ENCODE data around the gene REXO5. TPM values are rescaled to one million over a fixed set of nuclear protein-coding genes. Genes with fewer than 3 reads are reported as not detected.
A peak's percentile ranks its signal among the peaks of the same experiment; 100 is the strongest.
"Not testable (repeated sequence)": the region's sequence is repeated elsewhere in the genome, so short reads cannot be mapped to it uniquely, and the experiment has no call there.

The REXO5 gene
- total RNA-seq, 4 donors from 2014 or later = 3.5 to 9.1 (median 3.9) TPM

GRCh38 chr16:20763461-20764232, 42.7 kb upstream of the REXO5 start, which contains the start of gene ACSM3:
Gene ACSM3 (plus strand): TSS chr16:20764014. CDS start chr16:20770035, 6,021 bp downstream.
- 15% methylated on average over 10 of the region's 10 CpGs for WGBS
- Histone ChIP-seq H3K27me3 (no peaks in the 10 kb centered on the region), H3K4me1 (peaks cover 13% of the 10 kb centered on the region), H3K4me3 (peak within 1 kb of the TSS; percentile 45), H3K36me3 (no peaks in the 10 kb centered on the region), H3K27ac (peak within 1 kb of the TSS; percentile 68), H3K9me3 (no peaks in the 10 kb centered on the region)
- TF ChIP-seq CTCF (IDR thresholded peaks at IDR 0.05) (no peak), POLR2AphosphoS5 (IDR thresholded peaks at IDR 0.05) (no peak), EP300 (IDR thresholded peaks at IDR 0.05) (no peak), POLR2A (IDR thresholded peaks at IDR 0.05) (no peak)
- DNase-seq (ENCODE audit: low spot score in 2 of 2) = no peak

- peaks cover 13% of the 10 kb centered on the region for H3K4me1 ChIP-seq
- H3K27ac ChIP-seq; H3K36me3 ChIP-seq; H3K4me3 ChIP-seq; H3K9me3 ChIP-seq; DNase-seq (ENCODE audit: low spot score in 2 of 2); H3K27me3 ChIP-seq: not testable (repeated sequence)
- WGBS = 65% methylated on average over 1 of the region's 1 CpG
Observed at GRCh38 chr16:20764448-20764847, 41.9 kb upstream of the REXO5 start.

GRCh38 chr16:20765732-20766131, 40.6 kb upstream of the REXO5 start:
- TF ChIP-seq POLR2A (IDR thresholded peaks at IDR 0.05) = no peak
- H3K4me3 ChIP-seq = no peak overlapping the region
- H3K27me3 ChIP-seq = no peaks in the 10 kb centered on the region
- DNase-seq (ENCODE audit: low spot score in 2 of 2) = no peak
- H3K9me3 ChIP-seq = no peaks in the 10 kb centered on the region
- 93% methylated on average over 2 of the region's 2 CpGs for WGBS
- no peak overlapping the region for H3K27ac ChIP-seq
- no peaks in the 10 kb centered on the region for H3K36me3 ChIP-seq
- peaks cover 13% of the 10 kb centered on the region for H3K4me1 ChIP-seq

GRCh38 chr16:20766294-20766693, 40.0 kb upstream of the REXO5 start:
- TF ChIP-seq POLR2A (IDR thresholded peaks at IDR 0.05) (no peak), POLR2AphosphoS5 (IDR thresholded peaks at IDR 0.05) (no peak), CTCF (IDR thresholded peaks at IDR 0.05) (no peak), EP300 (IDR thresholded peaks at IDR 0.05) (no peak)
- Histone ChIP-seq H3K4me3 (no peak overlapping the region), H3K27me3 (no peaks in the 10 kb centered on the region)

GRCh38 chr16:20767577-20767976, 38.8 kb upstream of the REXO5 start:
- no peak for DNase-seq (ENCODE audit: low spot score in 2 of 2)

More at GRCh38 chr16:20766294-20766693, 40.0 kb upstream of the REXO5 start:
- no peak for DNase-seq (ENCODE audit: low spot score in 2 of 2)
- Histone ChIP-seq H3K4me1 (peaks cover 13% of the 10 kb centered on the region), H3K36me3 (no peaks in the 10 kb centered on the region), H3K9me3 (no peaks in the 10 kb centered on the region), H3K27ac (no peak overlapping the region)
- WGBS = 95% methylated on average over 5 of the region's 5 CpGs

More at GRCh38 chr16:20767577-20767976, 38.8 kb upstream of the REXO5 start:
- Histone ChIP-seq H3K9me3 (no peaks in the 10 kb centered on the region), H3K36me3 (no peaks in the 10 kb centered on the region), H3K27me3 (no peaks in the 10 kb centered on the region), H3K27ac (no peak overlapping the region), H3K4me3 (no peak overlapping the region), H3K4me1 (peaks cover 13% of the 10 kb centered on the region)
- TF ChIP-seq EP300 (IDR thresholded peaks at IDR 0.05) (no peak), POLR2AphosphoS5 (IDR thresholded peaks at IDR 0.05) (no peak), CTCF (IDR thresholded peaks at IDR 0.05) (no peak), POLR2A (IDR thresholded peaks at IDR 0.05) (no peak)
